SW480 (cell line): ENCODE results near the gene RSAD2.
"Not testable (repeated sequence)": the region's sequence is repeated elsewhere in the genome, so short reads cannot be mapped to it uniquely, and the experiment has no call there.

Source experiments
- DNase-seq: peaks from one replicate; pipeline ENCODE4 v3.0.0-alpha.2; 2016; ENCODE audit warnings: low spot score

Gene RSAD2

DNA sequence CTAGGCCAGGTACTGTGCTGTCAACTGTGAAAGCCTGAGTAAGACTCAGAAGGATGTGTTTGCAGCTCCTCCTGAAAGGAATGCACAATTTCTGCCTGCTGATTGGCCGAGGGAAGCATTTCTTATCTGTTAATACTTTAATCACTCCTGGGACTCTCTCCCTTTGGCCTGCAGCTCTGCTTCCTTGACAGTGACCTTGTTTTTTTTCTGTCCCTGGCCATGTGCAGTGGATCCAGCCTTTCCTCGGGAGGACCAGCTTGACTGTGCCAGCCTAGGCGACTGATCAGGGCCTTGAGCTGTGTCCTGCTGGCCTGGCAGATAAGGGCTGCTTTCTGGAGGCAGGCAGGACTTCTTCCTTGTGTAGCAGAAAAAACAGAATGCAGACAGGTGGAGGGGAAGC, 49.6 kb downstream of the RSAD2 start:
- DNase-seq, result no peak

DNA sequence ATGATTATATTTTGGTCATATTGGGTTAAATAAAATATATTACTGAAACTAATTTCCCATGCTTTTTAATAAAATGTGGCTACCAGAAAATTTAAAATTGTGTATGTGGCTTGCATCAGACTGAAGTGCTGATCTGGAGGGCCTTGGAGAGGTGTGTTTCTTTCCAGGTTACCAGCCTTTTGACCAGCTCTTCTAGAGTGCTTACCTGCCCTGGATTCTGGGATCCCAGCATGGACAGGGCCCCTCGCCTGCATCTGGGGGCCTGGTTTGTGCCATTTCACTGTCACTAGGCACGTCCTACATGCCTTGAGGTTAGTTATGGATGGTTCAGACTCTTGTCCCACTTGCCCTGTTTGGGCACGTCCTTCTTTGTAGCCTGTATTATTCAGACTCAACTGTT, 50.2 kb downstream of the RSAD2 start:
- no peak for DNase-seq

DNA sequence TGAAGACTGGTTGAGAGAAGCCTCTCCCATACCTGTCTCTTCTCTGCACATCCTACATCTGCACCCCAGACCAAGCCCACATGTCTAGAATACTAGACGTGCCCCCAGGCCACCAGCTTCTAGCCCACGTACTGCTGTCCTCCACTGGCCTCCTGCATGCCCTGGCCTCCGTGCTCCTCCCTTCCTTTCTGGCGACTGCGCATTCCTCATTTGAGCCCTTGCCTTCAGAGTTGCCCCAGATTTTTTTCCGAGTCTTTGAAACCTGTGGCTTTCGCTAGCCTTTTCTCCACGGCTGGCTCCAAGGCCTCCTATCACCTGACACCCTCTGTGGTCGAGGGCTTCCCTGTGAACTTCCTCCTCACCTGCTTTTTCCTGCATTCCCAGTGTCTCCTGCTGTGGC, 50.9 kb downstream of the RSAD2 start:
- DNase-seq, result no peak

DNA sequence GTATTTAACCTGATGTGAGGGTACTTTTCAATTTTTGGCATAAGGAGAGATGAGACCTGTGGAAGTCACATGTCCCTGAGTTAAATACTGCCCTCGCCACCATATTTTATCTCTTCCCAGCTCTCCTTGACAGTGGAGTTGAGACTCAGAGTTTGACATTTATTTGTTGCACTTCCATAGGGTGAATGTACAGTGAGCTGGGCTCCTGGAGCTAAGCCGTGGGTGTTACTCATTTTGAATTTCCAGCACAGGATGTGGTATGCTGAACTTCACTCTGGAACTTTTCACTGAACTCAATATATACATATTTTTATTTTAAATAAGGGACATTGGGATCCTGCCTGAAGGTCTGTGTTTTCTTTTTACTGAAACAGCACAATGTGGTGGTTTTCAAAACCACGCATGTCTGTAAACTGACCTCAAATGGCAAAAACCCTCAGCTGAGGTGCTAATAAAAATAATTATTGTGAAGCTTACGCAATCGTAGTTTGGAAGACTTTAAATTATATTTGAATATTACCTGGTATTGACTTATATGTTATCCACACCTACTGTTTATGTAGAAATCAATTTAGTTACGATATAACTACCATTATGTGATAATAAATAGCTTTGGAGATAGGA, 51.7 kb downstream of the RSAD2 start:
- no peak for DNase-seq

DNA sequence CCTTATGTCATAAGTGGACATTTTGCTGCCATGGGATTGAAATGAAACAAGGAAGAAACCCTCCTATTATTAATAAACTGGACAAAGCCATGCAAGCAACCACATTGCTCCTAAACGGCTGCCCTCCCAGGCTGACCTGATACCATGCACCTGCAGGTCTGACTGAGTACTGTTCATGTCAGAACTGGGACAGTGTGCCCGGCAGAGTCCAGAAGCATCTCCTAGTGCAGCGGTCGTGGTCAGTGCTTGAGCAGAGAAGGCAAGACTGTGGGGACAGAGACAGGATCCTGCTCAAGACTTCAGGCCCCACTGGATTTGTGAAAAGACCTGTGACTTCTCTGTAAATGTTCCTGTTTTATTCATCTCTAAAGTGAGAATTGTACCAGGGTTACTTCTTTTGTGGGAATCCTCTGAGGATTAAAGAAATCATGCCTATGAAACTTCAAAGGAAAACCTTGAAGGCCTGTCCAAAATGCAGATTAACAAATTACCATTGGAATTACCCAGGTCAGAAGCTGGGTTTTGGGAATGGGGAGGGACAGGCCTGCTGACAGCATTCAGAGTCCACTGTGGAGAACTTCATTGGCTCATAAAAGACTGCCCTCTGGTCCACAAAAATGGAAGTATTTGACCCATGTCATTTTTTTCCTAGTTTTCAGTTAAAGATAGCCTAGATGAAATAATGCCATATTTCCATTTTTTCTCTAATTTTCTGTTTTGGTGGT, 53.5 kb downstream of the RSAD2 start:
- DNase-seq, result no peak

DNA sequence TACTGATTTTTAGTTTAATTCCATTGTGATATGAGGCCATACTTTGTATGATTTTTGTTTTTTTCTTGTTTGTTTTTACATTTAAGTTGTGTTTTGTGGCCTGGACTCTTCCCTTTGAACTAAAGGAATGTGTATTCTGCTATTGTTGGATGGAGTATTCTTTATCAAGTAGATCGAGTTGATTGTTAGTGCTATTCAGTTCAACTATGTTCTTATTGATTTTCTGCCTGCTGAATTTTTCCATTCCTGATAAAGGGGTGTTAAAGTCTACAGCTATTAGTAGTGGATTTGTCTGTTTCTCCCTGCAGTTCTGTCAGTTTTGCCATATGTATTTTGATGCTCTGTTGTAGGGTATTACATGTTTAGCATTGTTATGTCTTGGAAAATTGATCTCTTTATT, 54.2 kb downstream of the RSAD2 start:
- DNase-seq, result no peak

DNA sequence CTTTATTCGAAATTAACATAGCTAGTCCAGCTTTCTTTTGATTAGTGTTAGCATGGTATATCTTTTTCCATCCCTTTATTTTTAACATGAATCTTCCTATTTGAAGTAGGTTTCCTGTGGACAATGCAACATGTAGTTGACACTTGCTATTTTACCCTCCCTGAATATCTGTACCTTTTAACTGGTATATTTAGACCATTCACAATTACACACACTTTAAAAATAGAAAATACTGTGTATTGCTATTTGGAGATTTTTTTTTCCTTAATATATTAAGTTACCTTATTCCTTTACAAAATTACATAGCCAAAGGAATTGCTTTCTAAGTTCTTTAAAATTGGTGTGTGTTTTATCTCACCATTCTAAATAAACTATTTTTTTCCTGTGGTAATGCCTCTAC, 54.6 kb downstream of the RSAD2 start:
- DNase-seq, result no peak

DNA sequence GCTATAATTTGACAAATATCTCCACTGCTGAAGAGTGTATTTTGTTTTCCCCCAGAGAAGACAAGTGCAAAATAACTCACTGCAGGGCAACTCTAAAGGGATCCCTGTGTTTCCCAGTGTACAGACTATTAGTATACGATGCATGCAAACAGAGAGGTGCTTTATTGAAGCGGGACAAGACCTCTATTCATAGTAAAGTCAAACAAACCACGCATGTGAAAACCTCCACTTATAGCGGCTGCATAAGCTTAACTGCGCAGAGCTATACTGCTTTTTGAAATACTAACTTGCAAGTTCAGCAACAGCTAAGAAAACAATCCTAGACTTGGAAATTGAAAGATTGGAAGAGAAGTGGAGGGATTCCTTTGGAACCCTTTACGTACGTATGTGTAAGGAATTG, 55.3 kb downstream of the RSAD2 start:
- DNase-seq, result no peak

DNA sequence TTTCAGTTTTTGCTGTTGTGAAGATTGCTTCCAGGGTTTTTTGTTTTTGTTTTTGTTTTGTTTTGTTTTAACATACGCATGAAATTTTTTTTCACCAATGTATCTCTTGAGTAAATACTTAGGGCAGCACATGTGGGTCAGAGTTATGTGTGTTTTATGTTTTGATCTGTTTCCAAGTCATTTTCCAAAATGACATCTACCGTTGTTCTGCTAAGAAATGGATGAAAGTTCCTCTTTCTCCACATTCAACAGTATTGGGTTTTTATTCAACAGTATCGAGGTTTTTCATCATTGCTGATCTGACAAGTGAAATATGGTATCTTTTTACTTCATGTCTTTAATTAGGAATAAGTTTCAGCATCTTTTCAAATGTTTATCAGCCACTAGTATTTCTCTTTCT, 56.3 kb downstream of the RSAD2 start:
- no peak for DNase-seq

DNA sequence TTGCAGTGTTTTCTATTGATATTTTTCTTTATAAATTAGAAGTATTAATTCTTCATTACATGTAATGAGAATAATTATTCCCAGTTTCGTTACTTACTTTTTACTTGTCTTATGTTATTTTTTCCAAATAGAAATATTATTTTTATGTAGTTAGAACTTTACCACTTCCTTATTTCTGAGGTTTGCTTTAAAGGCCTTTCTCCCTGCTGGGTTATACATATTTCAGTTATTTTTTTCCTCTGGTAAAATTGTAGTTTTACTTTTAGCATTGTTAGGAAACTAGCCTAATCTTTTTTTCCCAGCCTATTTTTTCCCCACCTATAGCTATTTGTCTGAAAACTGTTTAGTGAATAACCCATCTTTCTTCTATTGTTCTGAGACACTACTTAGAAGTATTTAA, 56.8 kb downstream of the RSAD2 start:
- no peak for DNase-seq

DNA sequence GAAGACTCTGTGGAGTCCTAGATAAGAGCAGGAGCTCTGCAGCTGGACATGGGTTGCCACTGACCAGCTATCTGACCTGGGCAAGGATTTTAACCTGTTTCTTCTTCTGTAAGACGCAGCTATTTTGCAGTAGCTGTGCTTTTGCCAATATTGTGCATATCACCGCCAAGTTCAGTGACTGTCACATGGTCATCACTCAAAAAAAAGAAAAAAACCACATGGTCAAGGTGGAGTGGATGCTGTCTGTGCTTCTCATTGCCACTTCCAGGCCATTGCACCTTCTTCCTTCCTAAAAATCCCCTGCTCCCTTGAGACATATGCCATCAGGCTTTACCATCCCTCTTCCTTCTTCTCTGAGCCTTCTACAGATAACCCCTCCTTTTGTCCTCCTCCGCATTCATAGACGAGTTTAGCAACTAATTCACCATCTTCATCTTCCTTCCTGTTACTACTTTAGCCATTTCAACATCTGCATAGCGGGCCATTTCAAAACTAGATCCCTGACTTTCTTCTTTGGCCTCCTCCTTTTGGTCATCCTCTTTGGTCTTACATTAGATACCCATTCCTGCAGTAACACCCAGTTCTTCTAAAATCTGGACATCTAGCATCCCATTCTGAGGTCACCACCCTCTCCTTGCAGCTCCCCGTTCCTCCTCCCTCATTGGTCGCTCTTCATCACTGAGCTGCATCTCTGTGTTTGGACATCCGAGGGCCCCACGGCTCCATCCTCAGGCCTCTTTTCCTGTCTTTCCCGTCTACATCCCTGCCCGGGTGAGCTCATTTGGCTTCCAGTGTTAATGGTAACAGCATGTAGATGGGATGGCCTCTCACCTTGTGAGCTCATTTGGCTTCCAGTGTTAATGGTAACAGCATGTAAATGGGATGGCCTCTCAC, 57.4 kb downstream of the RSAD2 start:
- DNase-seq, result no peak

DNA sequence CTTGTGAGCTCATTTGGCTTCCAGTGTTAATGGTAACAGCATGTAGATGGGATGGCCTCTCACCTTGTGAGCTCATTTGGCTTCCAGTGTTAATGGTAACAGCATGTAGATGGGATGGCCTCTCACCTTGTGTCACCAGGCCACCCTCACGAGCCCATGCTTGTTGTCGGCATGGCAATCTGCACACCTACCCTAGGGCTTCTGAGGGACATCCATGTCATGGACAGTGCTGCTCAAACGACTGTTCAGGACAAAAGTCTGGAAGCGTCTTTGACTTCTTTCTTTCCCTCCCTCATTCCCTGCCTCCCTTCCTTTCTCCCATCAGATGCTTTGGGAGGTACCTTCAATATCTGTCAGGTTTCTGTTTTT, 58.1 kb downstream of the RSAD2 start:
- not testable (repeated sequence) for DNase-seq

DNA sequence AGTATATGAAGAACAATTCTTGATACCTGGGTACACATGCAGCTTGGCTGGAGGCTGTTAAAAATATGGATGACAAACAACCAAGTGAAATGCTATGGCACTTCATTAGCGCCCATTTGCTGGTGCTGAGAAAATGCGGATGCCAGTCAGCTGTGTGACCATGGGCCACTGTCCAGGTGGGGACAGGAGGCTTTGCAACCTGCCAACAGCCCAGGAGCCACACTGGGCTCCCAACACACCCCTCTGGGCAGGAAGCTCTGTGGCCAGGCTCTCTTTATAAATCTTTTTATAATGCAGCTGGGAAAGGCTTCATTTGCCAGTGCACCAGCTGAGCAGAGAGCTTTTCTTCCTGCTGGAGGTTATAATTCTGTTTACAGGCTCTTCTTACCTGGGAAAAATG, 59.6 kb downstream of the RSAD2 start:
- DNase-seq, result no peak

DNA sequence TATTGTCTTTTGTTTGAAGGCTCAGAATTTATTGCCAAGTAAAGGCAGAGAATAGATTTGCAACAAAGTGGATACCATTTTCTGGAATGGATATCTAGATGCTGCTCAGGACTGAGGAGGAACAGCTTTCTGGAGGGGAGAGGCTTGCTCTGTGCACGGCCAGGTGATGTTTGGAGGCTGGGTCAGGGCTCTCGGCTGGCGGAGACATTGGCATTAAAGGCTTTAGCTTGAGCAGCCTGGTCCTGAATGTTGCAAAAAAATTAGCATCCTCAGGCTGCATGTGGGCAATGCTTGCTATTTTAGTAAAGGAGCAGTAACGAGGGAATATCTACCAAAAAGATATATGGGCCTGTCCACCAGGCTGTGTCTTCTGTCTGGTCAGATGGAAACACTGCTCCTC, 60.0 kb downstream of the RSAD2 start:
- no peak for DNase-seq

DNA sequence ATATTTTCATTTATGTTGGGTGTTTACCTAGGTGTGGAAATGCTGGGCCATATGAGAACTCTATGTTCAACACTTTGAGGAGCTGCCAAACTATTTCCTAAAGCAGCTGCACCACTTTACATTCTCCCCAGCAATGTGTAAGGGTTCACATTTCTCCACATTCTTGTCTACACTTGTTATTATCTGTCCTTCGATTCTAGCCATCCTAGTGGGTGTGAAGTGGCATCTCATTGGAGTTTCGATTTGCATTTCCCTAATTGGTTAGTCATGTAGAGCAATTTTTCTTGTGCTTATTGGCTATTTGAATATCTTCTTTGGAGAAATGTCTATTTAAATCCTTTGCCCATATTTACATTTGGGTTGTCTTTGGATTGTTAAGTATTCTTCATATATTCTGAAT, 61.5 kb downstream of the RSAD2 start:
- DNase-seq, result no peak

DNA sequence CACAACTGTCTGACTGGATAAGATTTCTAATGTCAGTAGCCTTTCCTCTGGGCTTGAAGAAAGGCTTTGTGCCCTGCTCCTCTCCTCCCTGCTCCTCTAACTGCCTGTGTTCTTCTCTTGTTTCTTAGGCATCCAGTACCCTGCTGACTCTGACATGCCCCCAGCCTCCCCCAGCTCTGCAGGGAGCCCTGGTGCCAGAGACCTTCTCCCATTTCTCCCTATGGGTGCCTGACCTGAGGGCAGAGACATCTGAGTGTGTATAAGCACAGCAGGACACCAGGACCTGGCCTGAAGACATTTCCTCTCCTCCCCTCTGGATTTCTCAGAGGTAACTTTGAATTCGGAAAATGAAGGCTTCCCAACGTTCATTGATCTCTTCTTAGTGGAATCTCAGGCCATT, 63.2 kb downstream of the RSAD2 start:
- DNase-seq, result no peak

DNA sequence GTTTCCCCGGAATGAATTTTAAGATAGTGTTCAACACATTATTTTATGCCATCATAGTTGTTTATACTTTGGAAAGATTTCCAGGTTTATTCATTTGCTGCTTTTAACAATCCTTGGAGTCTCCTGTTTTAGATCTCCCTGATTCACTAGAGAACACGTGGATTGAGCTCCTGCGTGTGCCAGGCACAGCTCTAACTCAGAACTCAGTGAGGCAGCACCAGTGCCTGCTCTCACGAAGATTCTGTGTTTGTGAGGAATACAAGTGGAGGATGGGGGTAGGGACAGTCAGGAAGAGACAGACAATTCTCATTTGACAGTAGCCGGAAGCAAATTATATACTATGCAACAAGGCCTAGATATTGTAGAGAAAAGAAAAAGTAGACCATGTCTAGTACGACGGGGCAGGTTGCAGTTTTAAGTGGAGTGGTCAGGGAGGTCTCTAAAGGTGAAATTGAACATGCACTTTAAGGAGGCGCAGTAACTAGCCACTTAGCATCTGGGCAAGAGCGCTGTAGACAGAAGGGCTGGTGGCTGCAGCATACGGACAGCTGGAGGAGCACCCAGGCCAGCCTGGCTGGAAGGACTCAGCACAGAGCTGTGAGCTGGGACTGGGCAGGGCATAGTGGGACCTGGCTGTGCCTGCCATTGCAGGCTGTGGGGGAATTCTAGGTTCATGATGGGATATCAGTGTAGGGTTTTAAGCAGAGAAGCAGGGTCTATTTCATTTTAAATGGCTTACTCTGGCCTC, 63.9 kb downstream of the RSAD2 start:
- no peak for DNase-seq

DNA sequence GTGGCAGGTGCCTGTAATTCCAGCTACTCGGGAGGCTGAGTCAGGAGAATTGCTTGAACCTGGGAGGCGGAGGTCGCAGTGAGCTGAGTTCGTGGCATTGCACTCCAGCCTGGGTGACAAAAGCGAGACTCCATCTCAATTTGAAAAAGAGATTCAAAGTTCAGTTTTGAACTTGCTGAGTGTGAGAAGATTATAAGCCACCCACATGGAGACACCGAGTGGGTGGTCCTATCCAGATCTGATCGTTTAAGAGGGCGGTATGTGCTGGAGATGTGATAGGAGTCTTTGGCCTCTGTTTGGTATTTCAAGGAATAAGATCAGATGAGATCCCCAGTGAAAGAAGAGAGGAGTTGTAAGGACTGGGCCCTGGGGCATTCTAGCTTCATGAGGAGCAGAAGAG, 65.3 kb downstream of the RSAD2 start:
- DNase-seq, result no peak

DNA sequence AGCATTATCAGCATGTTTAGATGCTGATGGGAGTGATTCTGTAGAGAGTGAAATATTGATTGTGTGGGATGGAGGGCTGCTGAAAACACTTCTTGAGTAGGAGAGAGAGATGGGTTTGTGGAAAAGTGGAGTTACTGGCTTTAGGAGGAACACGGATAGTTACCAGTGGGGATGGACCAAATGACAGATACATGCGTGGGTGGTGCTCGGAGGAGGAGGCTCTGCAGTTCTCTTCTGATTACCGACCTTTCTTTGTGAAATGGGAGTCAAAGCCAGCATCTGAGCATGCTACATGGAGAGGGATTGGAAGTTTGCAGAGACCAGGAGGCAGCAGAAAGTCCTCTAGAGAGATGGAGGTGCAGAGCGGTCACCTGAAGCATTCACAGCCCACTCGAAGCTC, 65.9 kb downstream of the RSAD2 start:
- no peak for DNase-seq

DNA sequence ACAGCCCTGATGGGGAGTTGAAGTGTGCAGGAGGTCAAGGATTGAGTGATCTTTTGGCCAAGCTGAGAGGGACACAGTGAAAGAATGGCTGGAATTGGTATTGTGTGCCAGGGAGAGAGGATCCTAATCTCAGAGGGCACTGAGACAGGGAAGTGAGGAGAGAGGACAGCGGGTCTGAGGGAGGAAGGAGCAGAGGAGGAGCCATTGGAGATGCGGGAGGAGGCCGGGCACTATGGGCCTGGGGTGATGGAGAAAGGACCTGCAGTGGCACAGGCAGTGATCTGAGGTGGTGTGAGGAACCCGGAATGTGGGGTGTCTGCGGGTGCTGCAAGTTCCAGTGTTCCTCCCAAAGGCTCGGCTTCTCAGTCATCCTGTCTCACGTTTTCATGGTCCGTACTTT, 66.4 kb downstream of the RSAD2 start:
- DNase-seq, result no peak

DNA sequence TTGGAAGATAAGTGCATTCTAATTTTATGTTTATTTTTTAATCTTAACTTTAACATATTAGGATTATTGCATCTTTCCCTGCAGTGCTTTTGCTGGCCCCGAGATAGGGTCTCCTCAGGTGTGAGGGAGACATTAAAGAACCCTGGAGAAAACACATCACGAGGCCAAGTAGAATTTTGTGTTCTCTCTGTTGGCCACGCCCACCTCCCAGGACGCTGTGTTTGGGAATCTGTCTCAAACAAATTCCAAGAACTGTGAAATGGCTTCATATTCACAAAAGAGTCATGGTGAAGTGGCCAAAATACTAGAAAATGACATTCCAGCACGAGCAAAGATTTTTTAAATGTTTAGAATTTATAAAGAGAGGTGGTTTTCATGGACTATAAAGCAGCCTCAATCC, 67.0 kb downstream of the RSAD2 start:
- DNase-seq, result no peak

DNA sequence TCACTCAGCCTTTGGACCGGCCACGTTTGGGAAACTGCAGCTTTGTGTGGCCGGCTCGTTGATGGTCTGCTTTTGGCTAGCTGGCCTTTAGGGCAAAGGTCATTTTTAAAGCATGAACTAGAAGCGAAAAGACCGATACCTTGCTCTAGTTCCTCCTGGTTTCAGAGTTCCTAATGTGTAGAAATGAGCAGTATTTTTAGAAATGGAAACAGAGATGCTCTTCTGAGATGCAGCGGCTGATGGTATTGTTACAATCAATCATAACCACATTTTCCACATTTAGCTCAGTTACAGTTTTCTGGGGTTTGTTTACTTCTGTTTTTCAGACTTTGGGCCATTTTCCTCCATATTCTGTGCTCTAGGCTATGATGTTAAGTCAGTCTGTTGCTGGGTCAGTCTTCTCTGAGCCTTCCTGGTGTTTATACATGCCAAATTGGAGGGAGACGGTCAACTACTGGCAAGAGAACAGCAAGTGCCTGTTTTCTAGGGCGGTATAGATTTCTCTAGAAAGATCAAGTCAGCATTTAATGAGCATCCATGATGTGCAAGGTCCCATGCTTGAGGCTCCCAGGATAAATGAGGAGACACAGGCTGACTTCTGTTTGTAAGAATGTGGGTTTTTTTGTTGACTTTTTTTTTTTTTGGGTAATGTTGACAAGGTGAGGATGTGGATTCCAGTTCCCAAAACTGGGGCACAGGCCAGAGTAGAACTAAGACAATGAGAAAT, 67.7 kb downstream of the RSAD2 start:
- no peak for DNase-seq
